ENCODE measurements around the gene SCT. TPM values are rescaled to one million over a fixed set of nuclear protein-coding genes. Genes with fewer than 3 reads are reported as not detected.

The SCT gene
- polyA plus RNA-seq, 2 donors: not detected

GRCh38 chr11:605286-606129, 21.5 kb downstream of the SCT start:
- WGBS, 2 donors: 89 to 90% methylated on average over 33 of the region's 33 CpGs

GRCh38 chr11:603154-603553, 23.8 kb downstream of the SCT start:
- Histone ChIP-seq H3K9me3 (ENCODE audit: control insufficient read depth in 2 of 2, insufficient read depth in 1 of 2, low read depth in 1 of 2, low read length in 1 of 2) (no peaks in the 10 kb centered on the region), H3K36me3 (ENCODE audit: control insufficient read depth in 2 of 2, insufficient read depth in 2 of 2, low read length in 1 of 2) (peaks cover 28 to 72% of the 10 kb centered on the region in 2 donors), H3K27ac (ENCODE audit: low read depth in 2 of 2, low read length in 1 of 2) (no peak overlapping the region), H3K4me3 (ENCODE audit: low read depth in 1 of 2, low read length in 2 of 2) (no peak overlapping the region), H3K27me3 (ENCODE audit: control insufficient read depth in 1 of 2, insufficient read depth in 2 of 2, low read length in 2 of 2) (no peaks in the 10 kb centered on the region), H3K4me1 (ENCODE audit: control insufficient read depth in 2 of 2, insufficient read depth in 2 of 2, low read length in 1 of 2) (peaks cover 0 to 11% of the 10 kb centered on the region in 2 donors)
- 91 to 92% methylated on average over 13 of the region's 13 CpGs for WGBS, 2 donors

More at GRCh38 chr11:605286-606129, 21.5 kb downstream of the SCT start:
- H3K4me1 ChIP-seq (ENCODE audit: control insufficient read depth in 2 of 2, insufficient read depth in 2 of 2, low read length in 1 of 2): peaks cover 0 to 11% of the 10 kb centered on the region in 2 donors
- no peaks in the 10 kb centered on the region for H3K9me3 ChIP-seq (ENCODE audit: control insufficient read depth in 2 of 2, insufficient read depth in 1 of 2, low read depth in 1 of 2, low read length in 1 of 2)
- no peak overlapping the region for H3K4me3 ChIP-seq (ENCODE audit: low read depth in 1 of 2, low read length in 2 of 2)
- H3K27me3 ChIP-seq (ENCODE audit: control insufficient read depth in 1 of 2, insufficient read depth in 2 of 2, low read length in 2 of 2): no peaks in the 10 kb centered on the region
- H3K27ac ChIP-seq (ENCODE audit: low read depth in 2 of 2, low read length in 1 of 2): peak overlapping the region; percentile 23 to 65
- peaks cover 28 to 78% of the 10 kb centered on the region in 2 donors for H3K36me3 ChIP-seq (ENCODE audit: control insufficient read depth in 2 of 2, insufficient read depth in 2 of 2, low read length in 1 of 2)

- H3K36me3 ChIP-seq (ENCODE audit: control insufficient read depth in 2 of 2, insufficient read depth in 2 of 2, low read length in 1 of 2): peaks cover 28 to 71% of the 10 kb centered on the region in 2 donors
- H3K27me3 ChIP-seq (ENCODE audit: control insufficient read depth in 1 of 2, insufficient read depth in 2 of 2, low read length in 2 of 2): no peaks in the 10 kb centered on the region
- no peaks in the 10 kb centered on the region for H3K9me3 ChIP-seq (ENCODE audit: control insufficient read depth in 2 of 2, insufficient read depth in 1 of 2, low read depth in 1 of 2, low read length in 1 of 2)
- H3K4me1 ChIP-seq (ENCODE audit: control insufficient read depth in 2 of 2, insufficient read depth in 2 of 2, low read length in 1 of 2): peaks cover 0 to 11% of the 10 kb centered on the region in 2 donors
- no peak overlapping the region for H3K27ac ChIP-seq (ENCODE audit: low read depth in 2 of 2, low read length in 1 of 2)
- no peak overlapping the region for H3K4me3 ChIP-seq (ENCODE audit: low read depth in 1 of 2, low read length in 2 of 2)
- WGBS, 2 donors: 93 to 94% methylated on average over 23 of the region's 23 CpGs
These were observed 25.3 kb downstream of the SCT start for GRCh38 chr11:601573-602245.

GRCh38 chr11:598005-598680, 28.8 kb downstream of the SCT start:
- Histone ChIP-seq H3K36me3 (ENCODE audit: control insufficient read depth in 2 of 2, insufficient read depth in 2 of 2, low read length in 1 of 2) (peaks cover 31 to 71% of the 10 kb centered on the region in 2 donors), H3K4me3 (ENCODE audit: low read depth in 1 of 2, low read length in 2 of 2) (no peak overlapping the region), H3K9me3 (ENCODE audit: control insufficient read depth in 2 of 2, insufficient read depth in 1 of 2, low read depth in 1 of 2, low read length in 1 of 2) (no peaks in the 10 kb centered on the region), H3K4me1 (ENCODE audit: control insufficient read depth in 2 of 2, insufficient read depth in 2 of 2, low read length in 1 of 2) (no peaks in the 10 kb centered on the region), H3K27ac (ENCODE audit: low read depth in 2 of 2, low read length in 1 of 2) (no peak overlapping the region), H3K27me3 (ENCODE audit: control insufficient read depth in 1 of 2, insufficient read depth in 2 of 2, low read length in 2 of 2) (no peaks in the 10 kb centered on the region)
- WGBS, 2 donors: 93 to 94% methylated on average over 29 to 30 of the region's 30 CpGs

- H3K9me3 ChIP-seq (ENCODE audit: control insufficient read depth in 2 of 2, insufficient read depth in 1 of 2, low read depth in 1 of 2, low read length in 1 of 2): no peaks in the 10 kb centered on the region
- no peaks in the 10 kb centered on the region for H3K4me1 ChIP-seq (ENCODE audit: control insufficient read depth in 2 of 2, insufficient read depth in 2 of 2, low read length in 1 of 2)
- 90 to 93% methylated on average over 28 to 29 of the region's 29 CpGs for WGBS, 2 donors
- peaks cover 34 to 76% of the 10 kb centered on the region in 2 donors for H3K36me3 ChIP-seq (ENCODE audit: control insufficient read depth in 2 of 2, insufficient read depth in 2 of 2, low read length in 1 of 2)
- H3K4me3 ChIP-seq (ENCODE audit: low read depth in 1 of 2, low read length in 2 of 2): no peak overlapping the region
- H3K27ac ChIP-seq (ENCODE audit: low read depth in 2 of 2, low read length in 1 of 2): no peak overlapping the region
- no peaks in the 10 kb centered on the region for H3K27me3 ChIP-seq (ENCODE audit: control insufficient read depth in 1 of 2, insufficient read depth in 2 of 2, low read length in 2 of 2)
These were observed 29.7 kb downstream of the SCT start for GRCh38 chr11:597166-597725.

GRCh38 chr11:596374-596773, 30.6 kb downstream of the SCT start:
- Histone ChIP-seq H3K27ac (ENCODE audit: low read depth in 2 of 2, low read length in 1 of 2) (no peak overlapping the region), H3K4me1 (ENCODE audit: control insufficient read depth in 2 of 2, insufficient read depth in 2 of 2, low read length in 1 of 2) (no peaks in the 10 kb centered on the region), H3K36me3 (ENCODE audit: control insufficient read depth in 2 of 2, insufficient read depth in 2 of 2, low read length in 1 of 2) (peaks cover 32 to 72% of the 10 kb centered on the region in 2 donors), H3K4me3 (ENCODE audit: low read depth in 1 of 2, low read length in 2 of 2) (no peak overlapping the region), H3K9me3 (ENCODE audit: control insufficient read depth in 2 of 2, insufficient read depth in 1 of 2, low read depth in 1 of 2, low read length in 1 of 2) (no peaks in the 10 kb centered on the region), H3K27me3 (ENCODE audit: control insufficient read depth in 1 of 2, insufficient read depth in 2 of 2, low read length in 2 of 2) (no peaks in the 10 kb centered on the region)
- WGBS, 2 donors: 86 to 87% methylated on average over 10 of the region's 10 CpGs

- no peaks in the 10 kb centered on the region for H3K9me3 ChIP-seq (ENCODE audit: control insufficient read depth in 2 of 2, insufficient read depth in 1 of 2, low read depth in 1 of 2, low read length in 1 of 2)
- no peak overlapping the region for H3K27ac ChIP-seq (ENCODE audit: low read depth in 2 of 2, low read length in 1 of 2)
- H3K36me3 ChIP-seq (ENCODE audit: control insufficient read depth in 2 of 2, insufficient read depth in 2 of 2, low read length in 1 of 2): peaks cover 30 to 73% of the 10 kb centered on the region in 2 donors
- WGBS, 2 donors: 90 to 93% methylated on average over 10 of the region's 10 CpGs
- H3K4me1 ChIP-seq (ENCODE audit: control insufficient read depth in 2 of 2, insufficient read depth in 2 of 2, low read length in 1 of 2): no peaks in the 10 kb centered on the region
- H3K27me3 ChIP-seq (ENCODE audit: control insufficient read depth in 1 of 2, insufficient read depth in 2 of 2, low read length in 2 of 2): no peaks in the 10 kb centered on the region
- no peak overlapping the region for H3K4me3 ChIP-seq (ENCODE audit: low read depth in 1 of 2, low read length in 2 of 2)
These were observed 31.6 kb downstream of the SCT start for GRCh38 chr11:595400-595799.

- Histone ChIP-seq H3K4me3 (ENCODE audit: low read depth in 1 of 2, low read length in 2 of 2) (no peak overlapping the region), H3K27ac (ENCODE audit: low read depth in 2 of 2, low read length in 1 of 2) (no peak overlapping the region), H3K36me3 (ENCODE audit: control insufficient read depth in 2 of 2, insufficient read depth in 2 of 2, low read length in 1 of 2) (peaks cover 24 to 68% of the 10 kb centered on the region in 2 donors), H3K4me1 (ENCODE audit: control insufficient read depth in 2 of 2, insufficient read depth in 2 of 2, low read length in 1 of 2) (no peaks in the 10 kb centered on the region), H3K9me3 (ENCODE audit: control insufficient read depth in 2 of 2, insufficient read depth in 1 of 2, low read depth in 1 of 2, low read length in 1 of 2) (no peaks in the 10 kb centered on the region), H3K27me3 (ENCODE audit: control insufficient read depth in 1 of 2, insufficient read depth in 2 of 2, low read length in 2 of 2) (no peaks in the 10 kb centered on the region)
- WGBS, 2 donors: 92 to 93% methylated on average over 19 to 21 of the region's 21 CpGs
These were observed 33.6 kb downstream of the SCT start for GRCh38 chr11:593347-593746.

- WGBS, 2 donors: 86 to 87% methylated on average over 10 of the region's 10 CpGs
- Histone ChIP-seq H3K27me3 (ENCODE audit: control insufficient read depth in 1 of 2, insufficient read depth in 2 of 2, low read length in 2 of 2) (no peaks in the 10 kb centered on the region), H3K9me3 (ENCODE audit: control insufficient read depth in 2 of 2, insufficient read depth in 1 of 2, low read depth in 1 of 2, low read length in 1 of 2) (no peaks in the 10 kb centered on the region), H3K4me3 (ENCODE audit: low read depth in 1 of 2, low read length in 2 of 2) (no peak overlapping the region), H3K4me1 (ENCODE audit: control insufficient read depth in 2 of 2, insufficient read depth in 2 of 2, low read length in 1 of 2) (no peaks in the 10 kb centered on the region), H3K27ac (ENCODE audit: low read depth in 2 of 2, low read length in 1 of 2) (no peak overlapping the region), H3K36me3 (ENCODE audit: control insufficient read depth in 2 of 2, insufficient read depth in 2 of 2, low read length in 1 of 2) (peaks cover 22 to 65% of the 10 kb centered on the region in 2 donors)
These were observed 34.1 kb downstream of the SCT start for GRCh38 chr11:592918-593317.
